ENCODE measurements around the gene B4GALT5. TPM values are rescaled to one million over a fixed set of nuclear protein-coding genes. Genes with fewer than 3 reads are reported as not detected.
"Not testable (repeated sequence)": the region's sequence is repeated elsewhere in the genome, so short reads cannot be mapped to it uniquely, and the experiment has no call there.

The B4GALT5 gene, protein sequence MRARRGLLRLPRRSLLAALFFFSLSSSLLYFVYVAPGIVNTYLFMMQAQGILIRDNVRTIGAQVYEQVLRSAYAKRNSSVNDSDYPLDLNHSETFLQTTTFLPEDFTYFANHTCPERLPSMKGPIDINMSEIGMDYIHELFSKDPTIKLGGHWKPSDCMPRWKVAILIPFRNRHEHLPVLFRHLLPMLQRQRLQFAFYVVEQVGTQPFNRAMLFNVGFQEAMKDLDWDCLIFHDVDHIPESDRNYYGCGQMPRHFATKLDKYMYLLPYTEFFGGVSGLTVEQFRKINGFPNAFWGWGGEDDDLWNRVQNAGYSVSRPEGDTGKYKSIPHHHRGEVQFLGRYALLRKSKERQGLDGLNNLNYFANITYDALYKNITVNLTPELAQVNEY
- polyA plus RNA-seq (2011; rRNA removed) (26.7 and 32.5 TPM in 2 replicates), polyA minus RNA-seq (2011; rRNA and poly(A)+ RNA removed) (18.6 and 24.8 TPM in 2 replicates)

DNA sequence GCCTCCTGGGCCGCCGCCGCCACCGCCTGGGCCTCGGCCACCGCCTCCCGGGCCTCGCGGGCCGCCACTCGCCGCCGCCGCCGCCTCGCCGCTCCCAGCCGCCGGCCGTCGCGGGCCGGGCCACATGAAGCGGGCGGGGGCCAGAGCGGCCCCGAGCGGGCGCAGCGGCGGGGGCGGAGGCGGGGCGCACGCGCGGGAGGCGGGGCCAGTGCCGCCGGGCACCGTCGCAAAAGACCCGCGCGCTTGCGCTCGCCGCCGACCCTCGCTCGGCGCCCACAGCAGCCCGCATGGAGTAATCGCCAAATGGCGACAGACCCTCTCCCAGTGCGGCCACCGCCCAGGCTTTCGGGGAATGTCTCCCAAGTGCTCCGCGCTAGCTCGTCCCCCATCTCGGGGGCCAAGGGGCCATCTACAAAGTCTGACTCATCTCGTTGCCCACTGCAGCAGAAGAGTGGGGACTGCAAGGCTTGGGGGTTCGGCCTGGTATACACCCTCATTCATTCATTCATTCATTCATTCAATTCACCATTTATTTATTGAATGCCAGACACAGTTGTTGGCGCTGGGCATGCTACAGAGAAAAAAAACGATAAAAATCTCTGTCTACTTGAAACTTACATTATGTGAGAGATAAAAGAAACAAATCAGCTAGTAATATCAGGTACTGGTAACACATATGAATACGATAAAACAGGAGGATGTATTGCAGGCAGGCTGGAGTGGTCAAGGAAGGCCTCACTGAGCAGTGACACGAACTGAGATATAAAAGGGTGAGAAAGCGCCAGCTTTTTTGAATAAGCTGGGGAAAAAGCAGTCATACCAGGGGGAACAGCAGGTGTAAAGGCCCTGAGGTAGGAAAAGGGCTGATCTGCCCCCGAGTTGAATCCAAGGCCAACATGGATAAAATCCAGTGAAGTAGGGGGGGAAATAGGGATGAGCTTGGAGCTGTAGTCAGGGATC is at the start of gene B4GALT5:
Gene B4GALT5, minus strand, starts transcription at position 126 of the 960 bp plus-strand sequence. CDS start 188 bp downstream, outside the sequence.
- ChIA-PET CTCF (interaction anchor here (0.7 to 1.0 kb wide), 2 partner anchors 38 to 104 kb away, joined by 3 read pairs; no protein-coding TSS in a partner anchor), POLR2A (no interaction called here)
- Histone ChIP-seq H3K4me3 (ENCODE audit: low read depth, low read length) (peak within 1 kb of the TSS; percentile 94), H3K36me3 (ENCODE audit: control insufficient read depth, insufficient read depth, low read length) (no peaks in the 10 kb centered on the region), H3K27me3 (ENCODE audit: control insufficient read depth, insufficient read depth, low read length) (no peaks in the 10 kb centered on the region)
- TF ChIP-seq, protein P1, sequence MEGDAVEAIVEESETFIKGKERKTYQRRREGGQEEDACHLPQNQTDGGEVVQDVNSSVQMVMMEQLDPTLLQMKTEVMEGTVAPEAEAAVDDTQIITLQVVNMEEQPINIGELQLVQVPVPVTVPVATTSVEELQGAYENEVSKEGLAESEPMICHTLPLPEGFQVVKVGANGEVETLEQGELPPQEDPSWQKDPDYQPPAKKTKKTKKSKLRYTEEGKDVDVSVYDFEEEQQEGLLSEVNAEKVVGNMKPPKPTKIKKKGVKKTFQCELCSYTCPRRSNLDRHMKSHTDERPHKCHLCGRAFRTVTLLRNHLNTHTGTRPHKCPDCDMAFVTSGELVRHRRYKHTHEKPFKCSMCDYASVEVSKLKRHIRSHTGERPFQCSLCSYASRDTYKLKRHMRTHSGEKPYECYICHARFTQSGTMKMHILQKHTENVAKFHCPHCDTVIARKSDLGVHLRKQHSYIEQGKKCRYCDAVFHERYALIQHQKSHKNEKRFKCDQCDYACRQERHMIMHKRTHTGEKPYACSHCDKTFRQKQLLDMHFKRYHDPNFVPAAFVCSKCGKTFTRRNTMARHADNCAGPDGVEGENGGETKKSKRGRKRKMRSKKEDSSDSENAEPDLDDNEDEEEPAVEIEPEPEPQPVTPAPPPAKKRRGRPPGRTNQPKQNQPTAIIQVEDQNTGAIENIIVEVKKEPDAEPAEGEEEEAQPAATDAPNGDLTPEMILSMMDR (IDR thresholded peaks at IDR 0.05; ENCODE audit: insufficient read depth, low read depth, low read length) = no peak
- DNase-seq (ENCODE audit: low read depth) = no peak

DNA sequence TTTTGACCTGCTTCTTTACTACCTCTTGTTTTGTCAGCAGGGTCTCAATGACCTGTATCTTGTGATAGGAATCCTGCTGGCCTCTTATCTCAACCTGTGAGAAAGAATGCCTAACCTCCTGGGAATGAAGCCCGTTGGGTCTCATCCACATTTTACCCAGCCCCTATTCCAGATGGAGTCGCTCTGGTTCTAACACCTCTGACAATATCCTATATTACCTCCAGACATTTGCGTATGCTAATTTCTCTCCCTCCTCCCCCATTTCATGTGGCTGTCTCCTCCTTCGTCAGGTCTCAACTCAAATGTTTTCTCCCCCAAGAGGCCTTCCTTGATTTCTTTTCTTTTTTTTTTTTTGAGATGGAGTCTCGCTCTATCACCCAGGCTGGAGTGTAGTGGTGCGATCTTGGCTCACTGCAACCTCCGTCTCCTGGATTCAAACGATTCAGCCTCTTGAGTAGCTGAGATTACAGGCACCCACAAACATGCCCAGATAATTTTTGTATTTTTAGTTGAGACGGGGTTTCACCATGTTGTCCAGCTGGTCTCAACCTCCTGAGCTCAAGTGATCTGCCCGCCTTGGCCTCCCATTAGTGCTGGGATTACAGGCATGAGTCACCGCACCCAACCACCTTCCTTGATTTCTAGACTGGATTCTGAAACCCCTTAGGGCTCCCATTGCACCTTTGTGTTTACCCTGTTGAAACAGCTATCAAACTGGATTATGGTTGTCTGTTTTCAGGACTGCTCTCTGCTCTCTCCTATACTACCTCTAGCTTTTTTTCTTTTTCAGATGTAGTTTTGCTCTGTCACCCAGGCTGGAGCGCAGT is 49.5 kb upstream of the B4GALT5 start:
- ChIA-PET POLR2A (no interaction called here), CTCF (interaction anchor here (1.0 kb wide), 1 partner anchor 20 kb away, joined by 3 read pairs; no protein-coding TSS in a partner anchor)
- H3K27me3 ChIP-seq (ENCODE audit: control insufficient read depth, insufficient read depth, low read length) = no peaks in the 10 kb centered on the region
- no peak overlapping the region for H3K4me3 ChIP-seq (ENCODE audit: low read depth, low read length)
- no peak for DNase-seq (ENCODE audit: low read depth)
- TF ChIP-seq, protein P1 (IDR thresholded peaks at IDR 0.05; ENCODE audit: insufficient read depth, low read depth, low read length) = no peak
- no peaks in the 10 kb centered on the region for H3K36me3 ChIP-seq (ENCODE audit: control insufficient read depth, insufficient read depth, low read length)

DNA sequence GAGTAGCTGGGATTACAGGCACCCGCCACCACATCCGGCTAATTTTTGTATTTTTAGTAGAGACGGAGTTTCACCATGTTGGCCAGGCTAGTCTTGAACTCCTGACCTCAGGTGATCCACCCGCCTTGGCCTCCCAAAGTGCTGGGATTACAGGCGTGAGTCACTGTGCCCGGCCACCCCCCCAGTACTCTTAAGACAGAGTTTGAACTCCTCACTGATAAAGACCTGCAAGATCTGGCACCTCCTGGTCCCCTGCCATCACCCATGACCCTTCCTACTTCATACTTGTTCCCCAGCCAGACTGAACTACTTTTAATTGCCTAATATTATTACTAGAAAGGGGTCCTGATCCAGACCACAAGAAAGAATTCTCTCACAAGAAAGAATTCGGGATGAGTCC is 48.2 kb upstream of the B4GALT5 start:
- POLR2A ChIA-PET; DNase-seq (ENCODE audit: low read depth); H3K36me3 ChIP-seq (ENCODE audit: control insufficient read depth, insufficient read depth, low read length); H3K4me3 ChIP-seq (ENCODE audit: low read depth, low read length); CTCF ChIA-PET; H3K27me3 ChIP-seq (ENCODE audit: control insufficient read depth, insufficient read depth, low read length): not testable (repeated sequence)

DNA sequence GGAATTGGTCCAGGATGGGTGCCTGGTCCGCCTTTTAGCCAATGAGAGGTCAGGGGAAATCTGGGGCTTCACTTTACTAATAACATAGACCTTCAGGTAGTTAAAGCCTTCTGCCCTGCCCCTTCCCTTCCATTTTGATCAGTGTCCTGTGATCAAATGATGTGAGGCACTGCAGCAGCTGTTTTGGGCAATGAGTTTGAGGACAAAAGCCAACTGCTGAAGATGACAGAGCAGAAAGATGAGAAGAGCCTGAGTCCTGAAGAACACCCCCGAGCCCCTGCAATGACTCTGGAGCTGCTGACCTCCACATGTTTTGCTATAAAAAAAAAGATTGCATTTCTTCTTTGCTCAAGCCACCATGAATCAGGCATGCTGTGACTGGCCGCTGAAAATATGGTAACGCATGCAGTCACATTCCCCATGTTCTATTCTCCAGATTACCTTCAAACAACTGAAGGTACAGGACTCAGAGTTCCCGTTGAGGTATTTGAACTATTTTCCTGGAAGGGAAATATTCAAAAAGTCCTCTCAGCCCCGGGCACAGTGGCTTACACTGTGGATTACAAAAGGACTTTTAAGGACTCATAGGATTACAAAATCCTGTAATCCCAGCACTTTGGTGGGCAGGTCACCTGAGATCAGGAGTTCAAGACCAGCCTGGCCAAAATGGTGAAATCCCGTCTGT is 45.7 kb upstream of the B4GALT5 start:
- ChIA-PET CTCF (interaction anchor here (0.8 kb wide), 1 partner anchor 11 kb away, joined by 4 read pairs; no protein-coding TSS in a partner anchor), POLR2A (no interaction called here)
- 0 out of 2 replicates have a peak, but pooled peaks cover 2% of the 10 kb centered on the region for H3K27me3 ChIP-seq (ENCODE audit: control insufficient read depth, insufficient read depth, low read length)
- TF ChIP-seq, protein P1 (IDR thresholded peaks at IDR 0.05; ENCODE audit: insufficient read depth, low read depth, low read length) = no peak
- H3K36me3 ChIP-seq (ENCODE audit: control insufficient read depth, insufficient read depth, low read length) = no peaks in the 10 kb centered on the region
- no peak overlapping the region for H3K4me3 ChIP-seq (ENCODE audit: low read depth, low read length)
- no peak for DNase-seq (ENCODE audit: low read depth)

DNA sequence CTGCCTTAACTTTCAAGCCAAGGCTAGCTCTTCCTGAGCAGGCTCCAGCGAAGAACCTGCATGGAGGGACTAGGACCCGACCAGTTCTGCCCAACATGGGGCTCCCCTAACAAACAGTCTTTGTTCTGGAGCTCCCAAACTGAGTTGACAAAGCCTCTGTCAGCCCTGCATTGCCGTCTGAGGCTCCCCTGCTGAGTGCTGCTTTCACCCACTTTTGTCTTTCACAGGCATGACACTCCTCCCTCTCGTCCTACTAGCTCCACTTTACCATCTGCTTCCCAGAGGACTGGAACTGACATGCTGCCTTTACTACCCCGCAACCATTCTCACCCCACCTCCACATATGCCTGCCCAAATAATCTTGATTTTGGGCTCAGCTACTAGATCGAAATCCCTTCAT is 45.1 kb upstream of the B4GALT5 start:
- no peaks in the 10 kb centered on the region for H3K36me3 ChIP-seq (ENCODE audit: control insufficient read depth, insufficient read depth, low read length)
- no peak for DNase-seq (ENCODE audit: low read depth)
- ChIA-PET CTCF (interaction anchor here (0.8 kb wide), 1 partner anchor 11 kb away, joined by 4 read pairs; no protein-coding TSS in a partner anchor), POLR2A (no interaction called here)
- TF ChIP-seq, protein P1 (IDR thresholded peaks at IDR 0.05; ENCODE audit: insufficient read depth, low read depth, low read length) = no peak
- no peak overlapping the region for H3K4me3 ChIP-seq (ENCODE audit: low read depth, low read length)
- 0 out of 2 replicates have a peak, but pooled peaks cover 2% of the 10 kb centered on the region for H3K27me3 ChIP-seq (ENCODE audit: control insufficient read depth, insufficient read depth, low read length)

All from BJ (cell line).